ENCODE data around the gene LIPC. TPM values are rescaled to one million over a fixed set of nuclear protein-coding genes. Genes with fewer than 3 reads are reported as not detected.

The LIPC gene
- total and polyA plus RNA-seq, 3 donors from 2014 or later, result 0.12 to 0.37 TPM; not detected in 1

- WGBS, 2 donors, result 39 to 41% methylated on average over 8 of the region's 8 CpGs
- no peaks in the 10 kb centered on the region for H3K4me1 ChIP-seq
- no peaks in the 10 kb centered on the region for H3K36me3 ChIP-seq (ENCODE audit: low read depth, missing control alignments)
- peak; percentile 69 for DNase-seq
- H3K4me3 ChIP-seq, result no peak overlapping the region
- no peak overlapping the region for H3K27ac ChIP-seq
- intact Hi-C loops (cut with DNase I; ENCODE audit: low total_unique reads), result no loop called here
- no peaks in the 10 kb centered on the region for H3K9me3 ChIP-seq
- TF ChIP-seq POLR2A (IDR thresholded peaks at IDR 0.05), result no peak
- TF ChIP-seq CTCF (IDR thresholded peaks at IDR 0.05), result no peak
- H3K27me3 ChIP-seq, result no peaks in the 10 kb centered on the region
These were observed 67.2 kb downstream of the LIPC start for GRCh38 chr15:58498821-58499580.

GRCh38 chr15:58501006-58501405 is 69.2 kb downstream of the LIPC start:
- Histone ChIP-seq H3K36me3 (ENCODE audit: low read depth, missing control alignments) (no peaks in the 10 kb centered on the region), H3K27ac (no peak overlapping the region), H3K4me3 (no peak overlapping the region), H3K4me1 (no peaks in the 10 kb centered on the region), H3K27me3 (no peaks in the 10 kb centered on the region), H3K9me3 (no peaks in the 10 kb centered on the region)
- WGBS, 2 donors, result 96% methylated on average over 4 of the region's 4 CpGs
- TF ChIP-seq CTCF (IDR thresholded peaks at IDR 0.05) (no peak), POLR2A (IDR thresholded peaks at IDR 0.05) (no peak)
- no peak for DNase-seq
- intact Hi-C loops (cut with DNase I; ENCODE audit: low total_unique reads), result no loop called here

- no peak for TF ChIP-seq POLR2A (IDR thresholded peaks at IDR 0.05)
These were observed 69.9 kb downstream of the LIPC start for GRCh38 chr15:58501636-58502188.

GRCh38 chr15:58503139-58504027 is 71.6 kb downstream of the LIPC start:
- DNase-seq, result no peak

More at GRCh38 chr15:58501636-58502188, 69.9 kb downstream of the LIPC start:
- Histone ChIP-seq H3K27me3 (no peaks in the 10 kb centered on the region), H3K36me3 (ENCODE audit: low read depth, missing control alignments) (no peaks in the 10 kb centered on the region), H3K4me1 (no peaks in the 10 kb centered on the region), H3K27ac (no peak overlapping the region), H3K4me3 (no peak overlapping the region), H3K9me3 (no peaks in the 10 kb centered on the region)
- 68 to 84% methylated on average over 4 of the region's 4 CpGs for WGBS, 2 donors
- intact Hi-C loops (cut with DNase I; ENCODE audit: low total_unique reads), result no loop called here
- DNase-seq, result no peak

More at GRCh38 chr15:58503139-58504027, 71.6 kb downstream of the LIPC start:
- H3K9me3 ChIP-seq, result no peaks in the 10 kb centered on the region
- H3K4me3 ChIP-seq, result no peak overlapping the region
- no peak overlapping the region for H3K27ac ChIP-seq
- TF ChIP-seq CTCF (IDR thresholded peaks at IDR 0.05), result no peak
- no peak for TF ChIP-seq POLR2A (IDR thresholded peaks at IDR 0.05)
- 93 to 94% methylated on average over 4 to 6 of the region's 6 CpGs for WGBS, 2 donors
- H3K36me3 ChIP-seq (ENCODE audit: low read depth, missing control alignments), result no peaks in the 10 kb centered on the region
- intact Hi-C loops (cut with DNase I; ENCODE audit: low total_unique reads), result no loop called here
- H3K4me1 ChIP-seq, result no peaks in the 10 kb centered on the region
- H3K27me3 ChIP-seq, result no peaks in the 10 kb centered on the region

Measured in testis (tissue), 3 donors.